Activated gamma-delta T cell (primary cell): Measurements from ENCODE around the gene FARP1.

ENCODE experiments used
- DNase-seq: peaks from one replicate; lab custom pipeline; 2025; lab: John Stamatoyannopoulos, UW

Gene FARP1

GRCh38 chr13:98500963-98501421, 358.1 kb downstream of the FARP1 start:
- DNase-seq = no peak

- DNase-seq = no peak
Observed at GRCh38 chr13:98503175-98504028, 360.5 kb downstream of the FARP1 start.

GRCh38 chr13:98504029-98504351, 361.1 kb downstream of the FARP1 start:
- no peak for DNase-seq

GRCh38 chr13:98504371-98504963, 361.6 kb downstream of the FARP1 start:
- DNase-seq = no peak
